NCI-H2196 (cell line): ENCODE measurements around the gene TERC.
"Not testable (repeated sequence)": the region's sequence is repeated elsewhere in the genome, so short reads cannot be mapped to it uniquely, and the experiment has no call there.

Experiments used
- DNase-seq: peaks from one replicate; lab custom pipeline; 2025; ENCODE audit not compliant: unreplicated experiment; lab: John Stamatoyannopoulos, UW

TERC gene

GRCh38 chr3:169772305-169772896 is 7.5 kb upstream of the TERC start:
- DNase-seq, result peak; percentile 88

- peak; percentile 87 for DNase-seq
Measured at GRCh38 chr3:169771497-169772304, 6.8 kb upstream of the TERC start.

- DNase-seq, result no peak
Measured at GRCh38 chr3:169769287-169770181, 4.7 kb upstream of the TERC start, which contains the start of gene ACTRT3. Gene ACTRT3 (minus strand): TSS chr3:169769561. CDS start chr3:169769520, 41 bp downstream.

- no peak for DNase-seq
Measured at GRCh38 chr3:169764312-169764881, 463 bp downstream of the TERC start.

- no peak for DNase-seq
Measured at GRCh38 chr3:169760479-169760878, 4.4 kb downstream of the TERC start.

GRCh38 chr3:169759256-169759655 is 5.6 kb downstream of the TERC start:
- no peak for DNase-seq

GRCh38 chr3:169758359-169758994 is 6.4 kb downstream of the TERC start:
- DNase-seq, result no peak

- no peak for DNase-seq
Measured at GRCh38 chr3:169755488-169755887, 9.4 kb downstream of the TERC start.

GRCh38 chr3:169754711-169755110 is 10.1 kb downstream of the TERC start:
- no peak for DNase-seq

- DNase-seq, result no peak
Measured at GRCh38 chr3:169751875-169752274, 13.0 kb downstream of the TERC start.

- no peak for DNase-seq
Measured at GRCh38 chr3:169750665-169751064, 14.2 kb downstream of the TERC start.

- no peak for DNase-seq
Measured at GRCh38 chr3:169748670-169749069, 16.2 kb downstream of the TERC start.

- DNase-seq, result no peak
Measured at GRCh38 chr3:169746924-169747323, 17.9 kb downstream of the TERC start.

GRCh38 chr3:169744366-169745054 is 20.4 kb downstream of the TERC start:
- DNase-seq, result no peak

GRCh38 chr3:169739067-169739466 is 25.8 kb downstream of the TERC start:
- DNase-seq, result no peak

GRCh38 chr3:169731857-169732256 is 33.0 kb downstream of the TERC start:
- DNase-seq, result not testable (repeated sequence)

GRCh38 chr3:169722724-169723123 is 42.1 kb downstream of the TERC start:
- no peak for DNase-seq

GRCh38 chr3:169718415-169718814 is 46.4 kb downstream of the TERC start:
- DNase-seq, result not testable (repeated sequence)
